HG03469 (cell line): ENCODE measurements around the gene ASTN2.

Source experiments
- ATAC-seq: cut with Tn5 transposase; IDR thresholded peaks from one replicate; pipeline ENCODE4 v1.9.1; 2021; ENCODE audit warnings: mild to moderate bottlenecking, moderate library complexity, moderate number of reproducible peaks; ENCODE audit not compliant: unreplicated experiment

ASTN2 gene

GRCh38 chr9:116555119-116555518 lies 859.7 kb downstream of the ASTN2 start:
- no peak for ATAC-seq

DNA sequence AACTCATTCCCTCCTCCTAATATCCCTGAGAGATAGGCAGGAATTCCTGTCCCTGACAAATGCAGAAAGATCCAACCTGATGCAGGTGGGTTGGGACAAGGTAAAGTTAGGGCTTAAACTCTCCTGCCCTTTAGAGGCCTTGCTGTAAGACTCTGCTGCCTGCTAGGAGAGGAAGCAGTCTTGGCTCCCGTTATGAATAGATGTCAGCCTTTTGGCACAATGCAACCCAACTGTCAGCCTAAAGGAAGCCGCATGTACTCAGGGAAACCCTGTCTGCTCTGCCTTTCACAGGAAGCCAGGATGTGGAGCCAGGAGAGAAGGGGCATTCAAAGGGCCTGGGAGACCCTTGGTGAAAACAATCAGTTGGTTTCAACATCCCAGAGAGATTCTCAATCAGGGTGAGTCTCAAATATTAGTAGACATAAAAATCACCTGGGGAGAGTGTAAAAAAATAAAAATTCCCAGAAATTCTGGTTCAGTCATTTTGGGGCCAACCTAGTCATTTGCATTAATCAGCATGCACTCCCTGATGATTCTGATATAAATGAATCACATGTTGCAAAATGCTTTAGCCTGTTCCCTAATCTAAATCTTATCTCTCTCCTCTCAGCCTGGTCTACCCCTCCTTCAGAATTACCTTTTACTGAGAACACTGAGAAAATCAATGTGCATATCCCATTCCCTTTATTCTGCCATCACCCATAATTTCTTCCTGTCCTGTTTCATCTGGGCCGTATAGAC lies 864.0 kb downstream of the ASTN2 start:
- ATAC-seq, result no peak

DNA sequence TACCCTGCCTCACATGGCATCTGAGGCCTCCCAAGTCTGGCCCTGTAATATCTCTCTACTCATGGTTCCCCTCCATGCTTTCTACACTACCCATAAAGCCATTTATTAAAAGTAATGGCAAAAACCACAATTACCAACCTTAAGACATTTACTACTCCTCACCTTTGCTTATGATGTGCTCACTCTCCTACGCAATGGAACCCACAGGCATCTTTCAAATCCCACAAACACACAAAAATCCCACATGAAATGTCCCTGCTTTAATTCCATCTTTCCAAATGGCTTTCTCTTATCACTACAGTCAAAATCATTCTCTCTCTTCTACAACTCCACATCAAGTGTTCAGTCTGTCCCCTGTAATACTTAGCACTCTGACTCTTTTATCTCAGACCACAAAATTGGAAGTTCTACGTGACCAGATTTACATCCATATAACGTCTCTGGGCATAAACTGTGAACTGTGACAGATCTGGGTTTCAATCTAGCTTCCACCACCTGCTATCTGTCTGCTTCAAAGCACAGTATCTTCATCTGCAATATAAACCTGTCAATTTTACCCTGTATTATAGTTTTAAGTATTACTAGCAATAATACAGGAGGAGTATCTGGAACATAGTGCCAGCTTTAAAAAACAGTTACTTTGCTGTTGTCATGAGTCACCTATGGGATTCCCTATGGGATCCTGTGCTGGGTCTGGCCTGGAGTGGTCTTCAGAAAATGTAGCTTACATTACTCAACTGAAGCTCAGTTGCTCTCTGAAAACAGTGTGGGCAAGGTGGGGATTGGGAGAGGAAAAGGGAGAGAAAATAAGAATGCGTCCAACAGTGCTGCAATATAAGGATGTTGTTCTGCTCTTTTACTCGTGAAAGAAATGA lies 864.8 kb downstream of the ASTN2 start:
- ATAC-seq, result no peak

GRCh38 chr9:116549061-116549664 lies 865.7 kb downstream of the ASTN2 start:
- no peak for ATAC-seq

DNA sequence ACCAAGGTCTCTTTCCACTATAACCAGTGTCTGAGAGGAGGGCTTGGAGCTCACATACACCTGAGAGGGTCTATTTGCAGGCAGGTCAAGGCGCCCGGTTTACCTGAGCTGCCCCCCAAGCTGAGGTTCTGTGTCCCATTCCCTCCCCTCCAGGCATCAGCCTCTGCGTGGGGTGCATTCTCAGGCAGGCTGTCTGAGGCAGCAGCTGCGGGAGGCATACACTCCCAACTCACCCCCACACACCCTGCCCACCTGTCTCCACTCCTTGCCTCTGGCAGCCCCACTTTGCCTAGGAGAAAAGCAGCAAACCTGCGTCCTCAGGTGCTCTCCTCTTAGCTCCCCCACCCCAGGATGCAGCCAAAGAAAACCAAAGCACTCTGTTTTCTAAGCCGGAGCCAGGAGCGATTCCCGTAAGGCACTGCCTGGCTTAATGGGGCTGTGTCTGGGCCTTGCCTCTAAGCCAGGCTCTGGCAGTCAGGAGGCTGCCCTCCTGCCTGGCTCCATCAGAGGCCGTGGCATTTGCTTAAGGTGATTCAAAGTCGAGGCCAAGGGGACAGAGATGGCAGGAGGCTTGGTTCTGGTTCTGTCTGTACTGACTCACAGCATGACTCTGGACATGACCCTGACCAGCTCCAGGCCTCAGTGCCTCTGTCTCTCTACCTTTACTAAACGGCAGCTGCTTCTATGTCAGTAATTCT lies 867.0 kb downstream of the ASTN2 start:
- ATAC-seq, result no peak

DNA sequence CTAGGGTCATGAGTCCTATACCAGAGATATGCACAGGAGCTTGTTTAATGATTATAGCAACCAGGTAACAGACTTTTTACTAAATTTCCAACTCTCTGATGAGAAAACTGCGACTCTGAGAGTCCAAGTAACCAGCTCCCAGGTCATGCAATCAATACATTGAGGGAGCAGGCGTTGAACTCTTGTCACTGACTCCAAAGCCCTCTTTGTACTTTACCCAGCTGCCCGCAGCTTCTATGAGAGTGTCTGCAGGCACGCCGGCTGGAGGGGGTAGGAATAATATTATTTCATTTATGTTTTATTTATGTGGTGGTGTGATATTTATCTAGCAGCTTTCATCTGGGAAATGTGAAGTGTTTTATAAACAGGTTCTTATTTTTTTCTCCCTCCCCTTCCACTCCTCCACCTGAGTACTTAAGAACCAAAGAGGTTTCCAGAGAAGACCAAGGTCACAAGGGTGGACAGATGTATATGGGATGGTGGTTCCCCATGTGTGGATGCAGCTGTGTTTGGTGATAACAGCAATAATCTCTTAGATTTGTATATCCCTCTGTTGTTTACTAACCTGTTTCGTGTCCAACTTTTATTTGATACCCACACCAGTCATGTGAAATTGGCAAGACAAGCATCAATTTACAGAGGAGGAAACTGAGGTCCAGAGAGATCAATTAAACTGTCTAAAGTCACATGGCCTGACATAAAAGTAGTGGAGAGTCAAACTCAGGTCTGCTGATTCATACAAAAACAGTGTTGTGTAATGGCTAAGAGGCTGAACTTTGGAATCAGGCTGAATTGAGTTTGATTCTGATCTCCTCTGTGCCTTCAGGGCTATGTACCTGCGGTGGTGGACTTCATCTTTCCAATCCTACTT lies 867.9 kb downstream of the ASTN2 start:
- no peak for ATAC-seq

DNA sequence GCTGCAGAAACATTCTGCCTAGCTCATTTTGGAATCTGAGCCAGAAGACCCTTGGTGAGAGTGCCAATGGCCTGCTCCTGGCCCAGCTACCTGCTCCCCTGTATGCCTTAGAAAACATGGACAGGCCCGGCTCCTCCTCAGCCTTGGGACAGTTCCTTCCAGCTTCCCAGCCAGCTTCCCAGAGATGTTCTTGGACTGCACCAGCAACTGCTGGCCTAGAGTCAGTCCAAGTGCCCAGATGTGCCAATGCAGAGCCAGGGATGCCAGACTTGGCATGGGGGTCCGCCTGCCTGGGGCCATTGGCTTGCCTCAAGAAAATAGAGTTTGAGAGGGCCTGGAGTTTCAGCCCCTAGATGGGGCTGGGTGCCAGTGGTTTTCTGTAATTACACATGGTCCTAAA lies 870.0 kb downstream of the ASTN2 start:
- no peak for ATAC-seq

- ATAC-seq, result no peak
These were observed 871.0 kb downstream of the ASTN2 start for GRCh38 chr9:116543731-116544400.

- no peak for ATAC-seq
These were observed 873.5 kb downstream of the ASTN2 start for GRCh38 chr9:116541402-116541801.

- no peak for ATAC-seq
These were observed 875.3 kb downstream of the ASTN2 start for GRCh38 chr9:116539549-116539948.

DNA sequence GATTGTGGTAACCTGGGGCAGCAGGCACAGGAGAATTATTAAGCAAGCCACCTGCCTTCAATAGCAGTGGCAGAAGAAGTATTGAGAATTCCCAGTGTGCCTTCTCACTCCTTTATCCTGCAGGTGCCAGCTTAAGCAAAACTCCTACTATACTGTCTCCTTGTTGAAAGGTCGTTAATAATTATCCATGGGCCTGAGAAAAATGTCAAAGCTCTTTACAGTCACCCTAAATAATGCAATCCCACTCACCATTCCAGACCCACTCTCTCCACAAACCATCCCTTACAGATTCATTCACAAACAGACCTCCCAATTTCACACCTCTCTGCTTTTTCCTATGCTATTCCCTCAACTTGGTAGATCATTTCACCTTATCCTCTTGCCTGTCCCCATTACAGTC lies 889.2 kb downstream of the ASTN2 start:
- no peak for ATAC-seq

DNA sequence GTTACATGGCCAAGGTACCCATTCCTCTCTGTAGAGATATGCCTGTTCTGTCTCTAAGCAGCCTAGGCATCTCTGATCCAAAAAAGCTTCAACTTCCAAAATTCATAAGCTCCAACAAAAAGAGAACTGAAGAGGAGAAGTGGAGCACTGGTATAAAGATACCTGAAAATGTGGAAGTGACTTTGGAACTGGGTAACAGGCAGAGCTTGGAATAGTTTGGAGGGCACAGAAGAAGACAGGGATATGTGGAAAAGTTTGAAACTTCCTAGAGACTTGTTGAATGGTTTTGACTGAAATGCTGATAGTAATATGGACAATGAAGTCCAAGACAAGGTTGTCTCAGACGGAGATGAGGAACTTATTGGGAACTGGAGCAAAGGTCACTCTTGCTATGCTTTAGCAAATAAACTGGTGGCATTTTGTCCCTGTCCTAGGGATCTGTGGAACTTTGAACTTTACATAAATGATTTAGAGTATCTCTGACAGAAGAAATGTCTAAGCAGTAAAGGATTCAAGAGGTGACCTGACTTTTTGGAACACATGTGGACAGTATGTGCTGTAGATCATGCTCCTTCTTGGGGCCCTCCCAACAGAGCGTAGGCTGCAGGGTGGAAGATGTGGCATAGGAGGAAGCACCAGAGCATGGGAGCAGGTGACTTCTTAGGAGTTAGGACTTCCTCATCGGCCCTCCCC lies 889.9 kb downstream of the ASTN2 start:
- no peak for ATAC-seq

DNA sequence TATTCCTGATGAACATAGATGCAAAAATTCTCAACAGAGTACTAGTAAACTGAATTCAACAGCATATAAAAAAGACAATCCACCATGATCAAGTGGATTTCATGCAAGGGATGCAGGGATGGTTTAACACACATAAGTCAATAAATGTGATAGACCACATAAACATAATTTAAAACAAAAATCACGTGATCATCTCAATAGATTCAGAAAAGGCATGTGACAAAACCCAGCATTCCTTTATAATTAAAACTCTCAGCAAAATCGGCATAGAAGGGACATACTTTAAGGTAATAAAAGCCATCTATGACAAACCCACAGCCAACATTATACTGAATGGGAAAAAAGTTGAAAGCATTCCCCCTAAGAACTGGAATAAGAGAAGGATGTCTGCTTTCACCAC lies 894.6 kb downstream of the ASTN2 start:
- ATAC-seq, result no peak

GRCh38 chr9:116516456-116516855 lies 898.4 kb downstream of the ASTN2 start:
- ATAC-seq, result no peak

DNA sequence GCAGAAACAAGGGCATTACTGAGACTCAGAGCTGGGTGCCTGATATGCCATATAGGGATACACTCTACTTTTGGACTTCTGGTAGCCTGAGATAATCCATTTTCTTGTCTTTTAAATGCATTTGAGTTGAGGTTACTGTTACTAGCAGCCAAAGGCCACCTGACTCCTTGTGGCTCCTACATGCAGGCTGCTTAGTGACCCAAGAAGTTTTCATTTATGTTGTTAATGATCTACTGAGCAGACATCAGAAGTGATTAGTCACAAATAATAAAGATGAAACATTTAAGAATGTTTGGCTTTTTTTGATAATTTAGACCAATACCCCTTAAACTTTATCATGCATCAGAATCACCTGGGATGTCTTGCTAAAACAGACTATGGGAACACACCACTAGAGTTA lies 899.3 kb downstream of the ASTN2 start:
- ATAC-seq, result no peak

- no peak for ATAC-seq
These were observed 908.2 kb downstream of the ASTN2 start for GRCh38 chr9:116506685-116507084.

DNA sequence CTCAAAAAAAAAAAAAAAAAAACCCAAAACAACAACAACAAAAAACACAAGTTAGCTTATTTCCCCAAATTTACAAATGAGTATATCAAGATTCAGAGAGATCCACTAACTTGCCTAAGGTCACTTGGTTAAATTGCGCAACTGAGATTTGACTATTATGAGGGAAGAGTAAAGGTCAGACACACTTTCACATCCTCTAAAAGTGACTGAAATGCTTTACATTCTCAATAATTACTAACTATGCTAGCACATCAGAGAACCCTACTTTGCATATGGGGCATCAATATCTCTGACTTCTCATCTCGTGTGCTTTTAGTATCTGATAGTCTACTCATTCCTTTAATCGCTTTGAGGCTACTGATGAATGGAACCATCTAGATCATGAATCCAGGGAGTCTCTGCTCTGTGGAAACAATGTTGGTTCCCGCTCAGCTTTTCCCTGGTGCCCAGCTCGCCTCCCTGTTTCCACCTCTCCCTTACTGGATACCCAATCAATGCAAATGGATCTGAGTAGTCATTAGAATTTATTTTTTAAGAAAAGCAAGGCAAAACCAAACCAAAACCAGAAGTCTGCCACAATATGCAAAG lies 909.9 kb downstream of the ASTN2 start:
- peak; percentile 92 for ATAC-seq

GRCh38 chr9:116504081-116504480 lies 910.8 kb downstream of the ASTN2 start:
- no peak for ATAC-seq

- no peak for ATAC-seq
These were observed 912.1 kb downstream of the ASTN2 start for GRCh38 chr9:116502746-116503145.
